ENCODE data around the gene SERPINA5. TPM values are rescaled to one million over a fixed set of nuclear protein-coding genes. Genes with fewer than 3 reads are reported as not detected.

The SERPINA5 gene
- total RNA-seq, 1 donor = not detected

DNA sequence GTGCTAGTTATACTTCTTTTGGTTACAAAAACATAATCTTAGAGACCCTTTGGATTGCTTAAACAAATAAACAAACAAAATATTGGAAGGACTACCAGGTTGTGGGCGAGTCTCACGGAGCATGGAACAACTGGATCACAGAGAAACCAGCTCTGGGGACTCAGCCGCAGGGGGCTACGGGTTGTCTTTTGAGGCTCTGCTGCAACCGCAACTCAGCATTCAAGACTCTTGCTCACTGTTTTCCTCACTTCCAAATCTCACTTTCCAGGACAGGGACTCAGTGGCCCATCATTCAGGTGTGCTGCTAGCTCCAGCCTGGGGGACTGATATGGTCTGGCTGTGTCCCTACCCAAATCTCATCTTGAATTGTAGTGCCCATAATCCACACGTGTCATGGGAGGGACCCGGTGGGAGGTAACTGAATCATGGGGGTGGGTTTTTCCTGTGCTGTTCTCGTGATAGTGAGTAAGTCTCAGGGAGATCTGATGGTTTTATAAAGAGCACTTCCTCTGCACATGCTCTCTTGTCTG lies 34.0 kb upstream of the SERPINA5 start:
- no peaks in the 10 kb centered on the region for H3K9me3 ChIP-seq (ENCODE audit: low read depth, low read length)
- no peaks in the 10 kb centered on the region for H3K4me1 ChIP-seq (ENCODE audit: insufficient read depth, low read length)
- no peaks in the 10 kb centered on the region for H3K27me3 ChIP-seq (ENCODE audit: insufficient read depth, low read length)
- H3K4me3 ChIP-seq (ENCODE audit: low read length) = no peak overlapping the region

GRCh38 chr14:94547726-94548125 lies 33.5 kb upstream of the SERPINA5 start:
- H3K27me3 ChIP-seq (ENCODE audit: insufficient read depth, low read length) = no peaks in the 10 kb centered on the region
- H3K9me3 ChIP-seq (ENCODE audit: low read depth, low read length) = no peaks in the 10 kb centered on the region
- no peaks in the 10 kb centered on the region for H3K4me1 ChIP-seq (ENCODE audit: insufficient read depth, low read length)
- no peak overlapping the region for H3K4me3 ChIP-seq (ENCODE audit: low read length)

- H3K4me3 ChIP-seq (ENCODE audit: low read length) = no peak overlapping the region
- no peaks in the 10 kb centered on the region for H3K4me1 ChIP-seq (ENCODE audit: insufficient read depth, low read length)
- H3K27me3 ChIP-seq (ENCODE audit: insufficient read depth, low read length) = no peaks in the 10 kb centered on the region
- H3K9me3 ChIP-seq (ENCODE audit: low read depth, low read length) = no peaks in the 10 kb centered on the region
These were observed 32.9 kb upstream of the SERPINA5 start for GRCh38 chr14:94548131-94548998.

GRCh38 chr14:94548999-94549985 lies 31.9 kb upstream of the SERPINA5 start:
- H3K27me3 ChIP-seq (ENCODE audit: insufficient read depth, low read length) = no peaks in the 10 kb centered on the region
- no peaks in the 10 kb centered on the region for H3K9me3 ChIP-seq (ENCODE audit: low read depth, low read length)
- no peaks in the 10 kb centered on the region for H3K4me1 ChIP-seq (ENCODE audit: insufficient read depth, low read length)
- no peak overlapping the region for H3K4me3 ChIP-seq (ENCODE audit: low read length)

DNA sequence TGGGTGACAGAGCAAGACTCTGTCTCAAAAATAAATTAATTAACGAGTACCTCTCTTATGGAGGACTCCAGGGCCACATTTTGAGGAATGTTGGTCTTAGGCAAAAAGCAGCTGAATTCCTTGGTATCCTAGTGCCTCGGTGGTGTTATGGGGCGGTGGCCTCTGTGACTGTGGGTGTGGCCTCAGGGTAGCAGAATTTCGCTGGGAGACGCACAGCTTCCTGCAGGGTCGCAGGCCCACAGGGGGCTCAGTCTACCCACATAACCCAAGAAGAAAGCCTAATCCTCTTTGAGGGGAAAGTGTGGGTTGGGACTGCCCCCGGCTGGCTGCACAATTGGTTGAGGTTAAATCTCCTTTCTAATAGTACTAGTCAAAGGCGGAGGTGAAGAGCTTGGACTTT lies 31.2 kb upstream of the SERPINA5 start:
- H3K4me1 ChIP-seq (ENCODE audit: insufficient read depth, low read length) = no peaks in the 10 kb centered on the region
- no peaks in the 10 kb centered on the region for H3K27me3 ChIP-seq (ENCODE audit: insufficient read depth, low read length)
- H3K4me3 ChIP-seq (ENCODE audit: low read length) = no peak overlapping the region
- H3K9me3 ChIP-seq (ENCODE audit: low read depth, low read length) = no peaks in the 10 kb centered on the region

- Histone ChIP-seq H3K4me3 (ENCODE audit: low read length) (no peak overlapping the region), H3K4me1 (ENCODE audit: insufficient read depth, low read length) (no peaks in the 10 kb centered on the region), H3K9me3 (ENCODE audit: low read depth, low read length) (no peaks in the 10 kb centered on the region), H3K27me3 (ENCODE audit: insufficient read depth, low read length) (no peaks in the 10 kb centered on the region)
These were observed 25.2 kb upstream of the SERPINA5 start for GRCh38 chr14:94555991-94556390.

DNA sequence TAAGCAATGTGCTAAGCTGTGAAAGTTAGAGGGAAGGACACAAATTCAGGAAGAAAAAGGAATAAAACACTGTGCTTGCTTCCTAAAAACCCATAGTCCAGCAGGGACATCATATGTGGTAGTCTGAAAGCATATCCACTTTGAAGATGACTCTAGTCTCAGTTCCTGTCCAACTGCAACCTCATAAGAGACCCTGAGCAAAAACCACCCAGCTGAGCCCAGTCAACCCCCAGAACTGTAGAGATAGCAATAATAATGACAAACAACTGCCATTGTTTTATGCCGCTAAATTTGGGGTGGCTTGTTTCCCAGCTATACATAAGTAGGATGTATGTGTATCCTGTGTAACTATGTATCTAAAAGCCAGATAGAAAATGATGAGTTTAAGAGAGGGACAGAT lies 23.9 kb upstream of the SERPINA5 start:
- no peaks in the 10 kb centered on the region for H3K9me3 ChIP-seq (ENCODE audit: low read depth, low read length)
- H3K27me3 ChIP-seq (ENCODE audit: insufficient read depth, low read length) = no peaks in the 10 kb centered on the region
- no peak overlapping the region for H3K4me3 ChIP-seq (ENCODE audit: low read length)
- H3K4me1 ChIP-seq (ENCODE audit: insufficient read depth, low read length) = no peaks in the 10 kb centered on the region

- no peaks in the 10 kb centered on the region for H3K9me3 ChIP-seq (ENCODE audit: low read depth, low read length)
- no peaks in the 10 kb centered on the region for H3K27me3 ChIP-seq (ENCODE audit: insufficient read depth, low read length)
- no peaks in the 10 kb centered on the region for H3K4me1 ChIP-seq (ENCODE audit: insufficient read depth, low read length)
- no peak overlapping the region for H3K4me3 ChIP-seq (ENCODE audit: low read length)
These were observed 22.4 kb upstream of the SERPINA5 start for GRCh38 chr14:94558842-94559241.

DNA sequence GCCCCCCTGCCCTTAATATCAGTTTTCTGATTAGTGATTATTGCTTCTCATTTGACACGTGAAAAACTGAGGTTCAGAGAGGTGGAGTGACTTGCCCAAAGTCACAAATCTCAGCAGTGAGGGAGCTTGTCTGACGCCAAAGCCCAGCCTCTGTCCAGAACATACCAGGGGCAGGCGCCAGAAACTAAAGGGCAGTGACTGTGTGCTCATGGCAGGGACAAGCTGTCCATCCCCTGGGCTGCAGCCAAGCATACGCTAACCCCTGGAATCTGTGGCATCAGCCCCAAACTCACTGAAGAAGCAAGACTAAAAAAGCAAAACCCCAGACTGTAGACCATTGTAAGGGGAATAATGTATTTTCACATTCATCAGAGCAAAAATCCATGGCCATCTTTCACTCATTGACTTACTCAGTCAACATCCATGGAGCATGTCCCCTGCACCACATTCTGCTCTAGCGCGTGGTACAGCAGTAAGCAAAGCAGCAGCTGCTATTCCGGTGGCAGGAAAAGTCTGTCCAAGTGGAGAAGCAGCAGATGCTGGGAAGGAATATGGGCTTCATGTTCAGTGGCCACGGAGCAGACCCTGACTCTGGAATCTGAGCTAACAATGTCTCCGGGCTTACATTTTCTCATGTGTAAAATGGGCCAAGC lies 21.5 kb upstream of the SERPINA5 start:
- no peaks in the 10 kb centered on the region for H3K9me3 ChIP-seq (ENCODE audit: low read depth, low read length)
- no peak overlapping the region for H3K4me3 ChIP-seq (ENCODE audit: low read length)
- H3K27me3 ChIP-seq (ENCODE audit: insufficient read depth, low read length) = no peaks in the 10 kb centered on the region
- H3K4me1 ChIP-seq (ENCODE audit: insufficient read depth, low read length) = no peaks in the 10 kb centered on the region

DNA sequence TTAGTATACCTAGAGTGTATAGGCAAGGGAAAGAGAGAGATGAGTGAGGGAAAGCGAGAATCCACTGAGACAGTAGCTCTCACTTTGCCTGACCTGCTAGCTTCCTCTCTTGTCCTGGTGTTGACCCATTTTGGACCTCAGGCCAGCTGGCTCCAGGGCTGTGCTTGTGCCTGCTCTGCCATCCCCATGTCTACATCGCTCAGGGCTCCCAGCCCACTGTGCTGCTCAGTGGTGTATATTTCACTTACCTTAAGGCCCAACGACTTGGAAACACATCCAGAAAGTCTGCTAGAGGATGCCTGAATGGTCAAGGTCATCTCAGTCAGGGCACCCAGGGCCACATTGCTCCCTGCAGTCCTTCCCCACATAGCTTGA lies 20.9 kb upstream of the SERPINA5 start:
- no peak overlapping the region for H3K4me3 ChIP-seq (ENCODE audit: low read length)
- H3K4me1 ChIP-seq (ENCODE audit: insufficient read depth, low read length) = no peaks in the 10 kb centered on the region
- no peaks in the 10 kb centered on the region for H3K9me3 ChIP-seq (ENCODE audit: low read depth, low read length)
- H3K27me3 ChIP-seq (ENCODE audit: insufficient read depth, low read length) = no peaks in the 10 kb centered on the region

GRCh38 chr14:94560751-94561655 lies 20.2 kb upstream of the SERPINA5 start, which contains the start of gene SERPINA4:
Gene SERPINA4, plus strand, starts transcription at chr14:94561442. Its CDS starts 2,041 bp downstream, at chr14:94563483.
- H3K4me3 ChIP-seq (ENCODE audit: low read length) = no peak within 1 kb of the TSS
- H3K9me3 ChIP-seq (ENCODE audit: low read depth, low read length) = no peaks in the 10 kb centered on the region
- H3K27me3 ChIP-seq (ENCODE audit: insufficient read depth, low read length) = no peaks in the 10 kb centered on the region
- H3K4me1 ChIP-seq (ENCODE audit: insufficient read depth, low read length) = no peaks in the 10 kb centered on the region

- H3K27me3 ChIP-seq (ENCODE audit: insufficient read depth, low read length) = no peaks in the 10 kb centered on the region
- H3K4me1 ChIP-seq (ENCODE audit: insufficient read depth, low read length) = no peaks in the 10 kb centered on the region
- H3K9me3 ChIP-seq (ENCODE audit: low read depth, low read length) = no peaks in the 10 kb centered on the region
- H3K4me3 ChIP-seq (ENCODE audit: low read length) = no peak overlapping the region
These were observed 19.6 kb upstream of the SERPINA5 start for GRCh38 chr14:94561656-94562010.

GRCh38 chr14:94562022-94562421 lies 19.2 kb upstream of the SERPINA5 start:
- no peak overlapping the region for H3K4me3 ChIP-seq (ENCODE audit: low read length)
- H3K9me3 ChIP-seq (ENCODE audit: low read depth, low read length) = no peaks in the 10 kb centered on the region
- no peaks in the 10 kb centered on the region for H3K4me1 ChIP-seq (ENCODE audit: insufficient read depth, low read length)
- no peaks in the 10 kb centered on the region for H3K27me3 ChIP-seq (ENCODE audit: insufficient read depth, low read length)

All from mononuclear cell (primary cell).